ENCODE measurements around the gene PTPRN2. TPM values are rescaled to one million over a fixed set of nuclear protein-coding genes. Genes with fewer than 3 reads are reported as not detected.
"Not testable (repeated sequence)": the region's sequence is repeated elsewhere in the genome, so short reads cannot be mapped to it uniquely, and the experiment has no call there.

The PTPRN2 gene
- total and polyA plus RNA-seq, 9 of the 15 experiments (the other 6 are each of a cell fraction or from before 2014, with no cell fraction given), result not detected

- peak; percentile 34; the same call in 1 of the 2 replicates for TF ChIP-seq CREM (IDR thresholded peaks at IDR 0.05; ENCODE audit: low read depth)
- 0 out of 2 replicates have a peak, but pooled peaks have one; percentile 8 for TF ChIP-seq MYC (IDR thresholded peaks at IDR 0.05; ENCODE audit: low read depth, low read length)
- not testable (repeated sequence) for TF ChIP-seq MYC (CRISPR knock-in tag; IDR thresholded peaks at IDR 0.05; ENCODE audit: borderline replicate concordance, low read depth)
- 0 out of 4 replicates have a peak, but pooled peaks of 1 of the 2 experiments have one; percentile 56 for TF ChIP-seq FOXA3 (CRISPR knock-in tag; conservative IDR thresholded peaks at IDR 0.05 in 1 of 2, IDR thresholded peaks at IDR 0.05 in 1 of 2)
Observed at GRCh38 chr7:157562522-157563398, 1024.9 kb downstream of the PTPRN2 start (continued).

GRCh38 chr7:157561816-157562410, 1025.7 kb downstream of the PTPRN2 start:
- H3K4me2 ChIP-seq (ENCODE audit: insufficient read depth, low read length), result no peak overlapping the region
- H3K9ac ChIP-seq (ENCODE audit: insufficient read depth in 1 of 2, low read depth in 2 of 2, low read length in 2 of 2), result no peak overlapping the region
- no TSS peak for BruUV-seq (replicated peaks)
- H3K27ac ChIP-seq (ENCODE audit: extremely low read depth, low read depth, low read length), result no peak overlapping the region
- no peak for ATAC-seq
- FAIRE-seq, result no peak
- H3K9me1 ChIP-seq (ENCODE audit: control insufficient read depth, insufficient read depth, low read length), result no peaks in the 10 kb centered on the region
- CTCF ChIA-PET (ENCODE audit: low intra/inter-chr PET ratio), result no interaction called here
- peaks cover 13% of the 10 kb centered on the region; the same call in 1 of the 2 replicates for H4K20me1 ChIP-seq (replicated peaks; ENCODE audit: control insufficient read depth, insufficient read depth, low read length)
- in situ Hi-C loops (cut with MboI), result no loop called here
- peaks cover 20 to 64% of the 10 kb centered on the region in 2 experiments for H3K27me3 ChIP-seq (ENCODE audit: control insufficient read depth in 2 of 2, insufficient read depth in 2 of 2, low read length in 2 of 2)
- peaks cover 0 to 4% of the 10 kb centered on the region in 2 experiments; a peak in 1 of 5 replicates for H3K4me1 ChIP-seq (replicated peaks in 1 of 2; ENCODE audit: control insufficient read depth in 2 of 2, insufficient read depth in 2 of 2, low read length in 2 of 2)
- no peaks in the 10 kb centered on the region for H3K79me2 ChIP-seq (ENCODE audit: control insufficient read depth, insufficient read depth, low read length)
- WGBS (ENCODE audit: insufficient coverage, low coverage, missing lambda C conversion rate), result 6% methylated on average over 13 of the region's 13 CpGs
- POLR2A ChIA-PET, result interaction anchor here (0.6 kb wide), 2 partner anchors 30 to 448 kb away, joined by 3 read pairs; no protein-coding TSS in a partner anchor
- H2AFZ ChIP-seq (ENCODE audit: low read depth, low read length), result no peak overlapping the region
- H3K4me3 ChIP-seq, result no peak overlapping the region
- intact Hi-C loops (cut with micrococcal nuclease), result no loop called here
- no peak for DNase-seq (ENCODE audit: extremely low read depth in 1 of 4, low spot score in 3 of 4)
- H3K36me3 ChIP-seq (ENCODE audit: control insufficient read depth, insufficient read depth, low read length), result no peaks in the 10 kb centered on the region
- H3K9me3 ChIP-seq (replicated peaks; ENCODE audit: control insufficient read depth, insufficient read depth, low read depth, low read length), result peaks cover 10% of the 10 kb centered on the region
- TF ChIP-seq KAT7 (CRISPR knock-in tag; IDR thresholded peaks at IDR 0.05; ENCODE audit: borderline replicate concordance) (no peak), ZNF277 (CRISPR knock-in tag; IDR thresholded peaks at IDR 0.05; ENCODE audit: borderline replicate concordance) (no peak), ZNF184 (CRISPR knock-in tag; IDR thresholded peaks at IDR 0.05) (no peak), SMARCA4 (IDR thresholded peaks at IDR 0.05) (no peak), KDM2B (CRISPR knock-in tag; IDR thresholded peaks at IDR 0.05) (no peak)
